HepG2 (cell line): ENCODE data around the gene HNRNPL. TPM values are rescaled to one million over a fixed set of nuclear protein-coding genes. Genes with fewer than 3 reads are reported as not detected.

Source experiments
- AHDC1 ChIP-seq: sonication (generic); formaldehyde crosslinking; IDR thresholded peaks from 2 replicates; pipeline ENCODE4 v1.5.1; 2020; ENCODE audit warnings: mild to moderate bottlenecking, missing genetic modification reagents, borderline replicate concordance
- ARNT ChIP-seq: fragments of 450-650 bp; IDR thresholded peaks from 2 replicates; pipeline ENCODE4 v1.6.1; 2017
- ARNT2 ChIP-seq: sonication (generic); formaldehyde crosslinking; IDR thresholded peaks from 2 replicates; pipeline ENCODE4 v1.8.0; 2022; ENCODE audit warnings: mild to moderate bottlenecking, low read depth, missing genetic modification reagents, moderate library complexity
- ASH2L ChIP-seq: fragments of 300-600, 200-600 bp; sonication (generic); IDR thresholded peaks from 2 replicates; pipeline ENCODE4 v1.7.0; 2017; ENCODE audit warnings: low read depth, mild to moderate bottlenecking, moderate library complexity, mixed read lengths, low read length; ENCODE audit not compliant: insufficient read length
- E2F2 ChIP-seq: sonication (generic); formaldehyde crosslinking; IDR thresholded peaks from 2 replicates; pipeline ENCODE4 v1.4.0; 2020; ENCODE audit warnings: missing genetic modification reagents, borderline replicate concordance
- ETS1 ChIP-seq: sonication (generic); formaldehyde crosslinking; IDR thresholded peaks from 2 replicates; pipeline ENCODE4 v1.4.0; 2020; ENCODE audit warnings: missing genetic modification reagents
- FOSL2 ChIP-seq: sonication (generic); formaldehyde crosslinking; IDR thresholded peaks from 2 replicates; pipeline ENCODE4 v1.4.0; 2020; ENCODE audit warnings: missing genetic modification reagents
- PBX2 ChIP-seq: IDR thresholded peaks from 2 replicates; pipeline ENCODE4 v1.6.1; 2016; ENCODE audit warnings: control low read depth
- RBM39 ChIP-seq: fragments of 200-400 bp; formaldehyde crosslinking; IDR thresholded peaks from one replicate; pipeline ENCODE4 v1.6.1; 2018; ENCODE audit warnings: antibody characterized with exemption, mild to moderate bottlenecking, low read depth, low read length; ENCODE audit not compliant: poor library complexity, severe bottlenecking
- THAP11 ChIP-seq: IDR thresholded peaks from 2 replicates; pipeline ENCODE4 v1.6.1; 2016; ENCODE audit warnings: missing biosample characterization, missing genetic modification reagents
- YEATS4 ChIP-seq: sonication (generic); formaldehyde crosslinking; IDR thresholded peaks from 2 replicates; pipeline ENCODE4 v1.4.0; 2020; ENCODE audit warnings: missing genetic modification reagents, borderline replicate concordance
- ZBTB34 ChIP-seq: sonication (generic); formaldehyde crosslinking; IDR thresholded peaks from 2 replicates; pipeline ENCODE4 v1.8.0; 2022; ENCODE audit warnings: mild to moderate bottlenecking, missing genetic modification reagents
- ZNF616 ChIP-seq: sonication (generic); formaldehyde crosslinking; IDR thresholded peaks from 2 replicates; pipeline ENCODE4 v1.5.0; 2020; ENCODE audit warnings: low read depth, mild to moderate bottlenecking, missing genetic modification reagents
- ZNF704 ChIP-seq: sonication (generic); formaldehyde crosslinking; IDR thresholded peaks from 2 replicates; pipeline ENCODE4 v1.8.1; 2023; ENCODE audit warnings: mild to moderate bottlenecking, inconsistent platforms, moderate library complexity, missing genetic modification reagents, borderline replicate concordance
- ZSCAN21 ChIP-seq: sonication (generic); formaldehyde crosslinking; IDR thresholded peaks from 2 replicates; pipeline ENCODE4 v1.8.0; 2022; ENCODE audit warnings: mild to moderate bottlenecking, missing genetic modification reagents, moderate library complexity, borderline replicate concordance
- ZSCAN31 ChIP-seq: sonication (generic); formaldehyde crosslinking; IDR thresholded peaks from 2 replicates; pipeline ENCODE4 v1.5.0; 2020; ENCODE audit warnings: low read depth, mild to moderate bottlenecking, missing genetic modification reagents
- polyA plus RNA-seq, 8 experiments: library from polyadenylated mRNA; depleted of rRNA in 3 of 8; stranded (reverse) in 7 of 8; unstranded in 1 of 8; fragments of >200 nt; fragmentation: Illumina TruSeq in 4 of 8; extraction: Trizol in 4 of 8; gene quantifications; 2 replicates each; pipeline versions ENCODE4 v1.2.1 to v1.2.3, GENCODE V29; 2011 to 2016; ENCODE audit warnings: low read depth in 4 of 8, missing spikeins in 1 of 8, mixed read lengths in 1 of 8; ENCODE audit not compliant: insufficient read depth in 1 of 8
- total RNA-seq, 5 experiments: library from RNA; depleted of rRNA; stranded (reverse); fragments of >200 nt; fragmentation: Illumina TruSeq; extraction: Trizol; gene quantifications; 2 replicates each; pipeline ENCODE4 v1.2.3, GENCODE V29; 2016; ENCODE audit warnings: low read depth in 1 of 5

The HNRNPL gene
- total and polyA plus RNA-seq, 2 of the 13 experiments (the other 11 are each of a cell fraction or from before 2014, with no cell fraction given): 156 to 278 TPM

- TF ChIP-seq AHDC1 (0 out of 2 replicates have a peak, but pooled peaks have one; percentile 38), E2F2 (CRISPR knock-in tag) (peak; percentile 19; the same call in 1 of the 2 replicates), ZNF704 (CRISPR knock-in tag) (0 out of 2 replicates have a peak, but pooled peaks have one; percentile 2), PBX2 (peak; percentile 92), YEATS4 (CRISPR knock-in tag) (no peak; the same call in 1 of the 2 replicates), ARNT (no peak), ARNT2 (CRISPR knock-in tag) (peak; percentile 66), ASH2L (peak; percentile 12), ZSCAN21 (CRISPR knock-in tag) (peak; percentile 63; the same call in 1 of the 2 replicates), RBM39 (peak; percentile 82), ZSCAN31 (0 out of 2 replicates have a peak, but pooled peaks have one; percentile 77), FOSL2 (CRISPR knock-in tag) (0 out of 2 replicates have a peak, but pooled peaks have one; percentile 11), ZBTB34 (CRISPR knock-in tag) (no peak), THAP11 (CRISPR knock-in tag) (peak; percentile 90), ZNF616 (CRISPR knock-in tag) (no peak), ETS1 (no peak)
Observed at GRCh38 chr19:38849860-38850435, at the start of gene HNRNPL (continued).
